RWPE2 (cell line): Measurements from ENCODE around the gene TENM4.
A peak's percentile ranks its signal among the peaks of the same experiment; 100 is the strongest.

Source experiments
- ATAC-seq: fragments of 200-7000 bp; cut with Tn5 transposase; 3 replicates; pipeline ENCODE4 v1.9.1; 2021; ENCODE audit warnings: low read depth
- DNase-seq: peaks from one replicate; pipeline ENCODE4 v3.0.0-alpha.2; 2020; ENCODE audit warnings: low spot score
- H3K27ac ChIP-seq: fragments of 450-650 bp; 2 replicates; pipeline ENCODE4 v1.5.1; 2017; ENCODE audit warnings: mild to moderate bottlenecking; ENCODE audit not compliant: poor library complexity, severe bottlenecking
- H3K27me3 ChIP-seq: fragments of 250-450 bp; sonication (Bioruptor Pico); 2 replicates; pipeline ENCODE4 v1.5.1; 2021; ENCODE audit warnings: mild to moderate bottlenecking, moderate library complexity; ENCODE audit not compliant: insufficient read depth, poor library complexity, severe bottlenecking
- H3K36me3 ChIP-seq: fragments of 250-450 bp; sonication (Bioruptor Pico); 2 replicates; pipeline ENCODE4 v1.5.1; 2020; ENCODE audit warnings: low read depth, mild to moderate bottlenecking, moderate library complexity
- H3K4me1 ChIP-seq: fragments of 250-450 bp; sonication (Bioruptor Pico); 2 replicates; pipeline ENCODE4 v1.5.1; 2021; ENCODE audit warnings: mild to moderate bottlenecking, moderate library complexity; ENCODE audit not compliant: insufficient read depth, poor library complexity, severe bottlenecking
- H3K4me3 ChIP-seq: fragments of 250-450 bp; sonication (Bioruptor Pico); 2 replicates; pipeline ENCODE4 v1.5.1; 2021; ENCODE audit warnings: mild to moderate bottlenecking, moderate library complexity; ENCODE audit not compliant: severe bottlenecking
- H3K9me3 ChIP-seq: fragments of 250-450 bp; sonication (Bioruptor Pico); 2 replicates; pipeline ENCODE4 v1.5.1; 2021; ENCODE audit warnings: mild to moderate bottlenecking, moderate library complexity; ENCODE audit not compliant: severe bottlenecking
- TF ChIP-seq, protein P1 (sequence below): fragments of 450-650 bp; IDR thresholded peaks from one replicate; pipeline ENCODE4 v1.5.1; 2017; ENCODE audit warnings: mild to moderate bottlenecking, moderate library complexity; ENCODE audit not compliant: poor library complexity, severe bottlenecking

Gene TENM4

DNA sequence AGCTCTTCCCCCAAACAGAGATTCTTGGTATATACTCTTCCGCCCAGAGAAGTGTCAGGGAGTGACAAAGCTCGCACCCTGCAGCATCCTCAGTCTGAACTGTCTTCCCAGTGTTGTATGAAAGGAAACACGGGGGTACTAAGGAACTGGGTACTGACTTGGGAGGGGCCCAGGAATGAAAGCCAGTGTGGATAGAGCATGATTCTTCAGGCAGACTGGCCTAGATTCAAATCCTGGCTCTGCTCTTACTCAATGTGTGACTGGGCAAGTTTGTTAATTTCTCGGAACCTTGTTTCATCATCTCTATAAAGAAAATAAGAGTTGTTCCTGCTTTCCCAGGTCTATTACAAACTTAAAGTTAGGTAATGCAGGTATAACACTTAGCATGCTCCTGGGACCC lies 600.2 kb downstream of the TENM4 start:
- Histone ChIP-seq H3K4me1 (no peaks in the 10 kb centered on the region), H3K27me3 (no peaks in the 10 kb centered on the region), H3K27ac (no peak overlapping the region), H3K9me3 (no peaks in the 10 kb centered on the region), H3K4me3 (no peak overlapping the region), H3K36me3 (no peaks in the 10 kb centered on the region)
- ATAC-seq (no peak), DNase-seq (no peak)
- TF ChIP-seq, protein P1, sequence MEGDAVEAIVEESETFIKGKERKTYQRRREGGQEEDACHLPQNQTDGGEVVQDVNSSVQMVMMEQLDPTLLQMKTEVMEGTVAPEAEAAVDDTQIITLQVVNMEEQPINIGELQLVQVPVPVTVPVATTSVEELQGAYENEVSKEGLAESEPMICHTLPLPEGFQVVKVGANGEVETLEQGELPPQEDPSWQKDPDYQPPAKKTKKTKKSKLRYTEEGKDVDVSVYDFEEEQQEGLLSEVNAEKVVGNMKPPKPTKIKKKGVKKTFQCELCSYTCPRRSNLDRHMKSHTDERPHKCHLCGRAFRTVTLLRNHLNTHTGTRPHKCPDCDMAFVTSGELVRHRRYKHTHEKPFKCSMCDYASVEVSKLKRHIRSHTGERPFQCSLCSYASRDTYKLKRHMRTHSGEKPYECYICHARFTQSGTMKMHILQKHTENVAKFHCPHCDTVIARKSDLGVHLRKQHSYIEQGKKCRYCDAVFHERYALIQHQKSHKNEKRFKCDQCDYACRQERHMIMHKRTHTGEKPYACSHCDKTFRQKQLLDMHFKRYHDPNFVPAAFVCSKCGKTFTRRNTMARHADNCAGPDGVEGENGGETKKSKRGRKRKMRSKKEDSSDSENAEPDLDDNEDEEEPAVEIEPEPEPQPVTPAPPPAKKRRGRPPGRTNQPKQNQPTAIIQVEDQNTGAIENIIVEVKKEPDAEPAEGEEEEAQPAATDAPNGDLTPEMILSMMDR, result no peak

DNA sequence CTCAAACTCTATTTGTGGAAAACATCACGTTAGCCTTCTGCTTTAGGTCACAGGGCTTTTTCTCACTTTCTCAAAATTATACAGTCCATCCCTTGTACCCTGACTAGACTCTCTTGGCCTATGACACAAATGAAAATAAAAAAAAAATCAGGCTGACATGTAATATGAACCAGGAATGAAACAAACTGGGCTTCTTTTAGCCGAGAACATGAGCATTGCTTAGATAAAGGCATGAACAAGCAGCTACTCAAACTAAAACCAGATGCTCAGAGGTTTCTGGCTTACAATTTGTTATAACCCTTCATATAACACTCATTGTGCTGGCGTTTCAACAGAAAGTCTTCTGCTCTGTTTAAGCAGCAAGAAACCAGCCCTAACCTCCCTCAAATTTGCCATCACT lies 600.6 kb downstream of the TENM4 start:
- Histone ChIP-seq H3K36me3 (no peaks in the 10 kb centered on the region), H3K4me3 (no peak overlapping the region), H3K4me1 (no peaks in the 10 kb centered on the region), H3K9me3 (no peaks in the 10 kb centered on the region), H3K27me3 (no peaks in the 10 kb centered on the region), H3K27ac (no peak overlapping the region)
- TF ChIP-seq, protein P1, result no peak
- ATAC-seq (no peak), DNase-seq (no peak)

DNA sequence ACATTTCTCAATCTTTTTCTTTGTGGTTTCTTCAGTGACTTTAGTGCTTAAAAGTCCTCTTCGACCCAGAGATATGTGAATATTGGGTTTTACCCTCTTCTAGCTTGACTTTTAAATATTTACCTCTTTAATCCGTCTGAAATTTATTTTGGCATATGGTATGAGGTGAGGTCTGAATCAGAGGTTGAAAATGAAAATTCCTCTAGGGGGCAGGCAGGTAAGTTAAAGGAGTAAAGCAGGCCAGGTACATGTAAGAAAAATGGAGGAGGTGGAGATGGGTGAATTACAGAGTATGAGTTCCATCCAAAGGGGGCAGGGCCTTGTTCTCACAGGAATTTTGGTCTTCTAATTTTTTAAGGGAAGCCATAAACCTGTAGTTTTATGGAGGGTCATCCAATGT lies 602.4 kb downstream of the TENM4 start:
- Histone ChIP-seq H3K36me3 (no peaks in the 10 kb centered on the region), H3K9me3 (no peaks in the 10 kb centered on the region)
- no peak for DNase-seq

DNA sequence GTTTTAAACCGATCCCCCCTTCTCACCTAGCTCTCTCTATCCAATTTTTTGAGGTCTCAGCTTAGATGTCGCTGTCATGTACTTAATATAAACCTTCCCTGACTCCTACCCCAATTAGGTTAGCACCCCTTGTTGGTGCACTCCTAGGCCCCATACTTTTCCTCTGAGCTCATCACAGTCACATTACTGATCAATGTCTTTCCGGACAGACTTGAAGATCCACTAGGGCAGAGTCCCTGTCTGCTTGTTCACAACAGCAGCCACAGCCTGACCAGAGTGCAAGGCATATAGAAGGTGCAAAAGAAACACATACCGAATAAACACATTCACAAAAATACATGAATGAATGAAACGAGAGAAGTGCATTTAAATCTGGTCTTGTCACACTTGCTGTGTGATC lies 605.2 kb downstream of the TENM4 start:
- ATAC-seq (no peak), DNase-seq (no peak)
- TF ChIP-seq, protein P1, result no peak
- Histone ChIP-seq H3K9me3 (no peaks in the 10 kb centered on the region), H3K4me3 (no peak overlapping the region), H3K27ac (no peak overlapping the region), H3K36me3 (no peaks in the 10 kb centered on the region), H3K4me1 (no peaks in the 10 kb centered on the region), H3K27me3 (no peaks in the 10 kb centered on the region)

More for the DNA sequence above, 602.4 kb downstream of the TENM4 start:
- Histone ChIP-seq H3K27me3 (no peaks in the 10 kb centered on the region), H3K4me3 (no peak overlapping the region), H3K27ac (no peak overlapping the region), H3K4me1 (no peaks in the 10 kb centered on the region)
- peak; percentile 64; the same call in 2 of the 3 replicates for ATAC-seq
- TF ChIP-seq, protein P1, result peak; percentile 55

DNA sequence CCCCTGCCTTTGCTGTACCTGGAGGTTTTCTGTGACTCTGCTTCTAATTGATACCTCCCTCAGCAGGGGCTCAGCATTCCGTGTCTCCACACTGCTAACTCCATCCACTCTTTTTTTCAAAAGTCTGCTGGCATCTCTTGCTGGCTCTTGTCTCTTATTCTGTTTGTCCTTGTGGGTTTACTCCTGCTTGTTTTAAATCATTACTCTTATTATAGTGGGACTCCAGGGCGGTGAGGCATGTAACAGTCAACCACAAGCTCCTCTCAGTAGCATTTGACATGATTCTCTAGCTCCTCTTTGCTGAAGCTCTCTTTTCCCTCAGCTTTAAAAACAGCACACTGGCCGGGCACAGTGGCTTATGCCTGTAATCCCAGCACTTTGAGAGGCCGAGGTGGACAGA lies 605.9 kb downstream of the TENM4 start:
- DNase-seq, result no peak
- Histone ChIP-seq H3K4me1 (no peaks in the 10 kb centered on the region), H3K27ac (no peak overlapping the region), H3K27me3 (no peaks in the 10 kb centered on the region), H3K4me3 (no peak overlapping the region), H3K9me3 (no peaks in the 10 kb centered on the region), H3K36me3 (no peaks in the 10 kb centered on the region)
- TF ChIP-seq, protein P1, result no peak
- ATAC-seq, result no peak
